GM23338 (cell line): Measurements from ENCODE around the gene FGF22. TPM values are rescaled to one million over a fixed set of nuclear protein-coding genes. Genes with fewer than 3 reads are reported as not detected.
A peak's percentile ranks its signal among the peaks of the same experiment; 100 is the strongest.

Experiments used
- ATAC-seq: fragments of 200-7000 bp; cut with Tn5 transposase; 3 replicates; pipeline ENCODE4 v1.9.1; 2020
- DNase-seq: peaks from one replicate; pipeline ENCODE4 v3.0.0-alpha.2; 2015; ENCODE audit warnings: low spot score
- H2AFZ ChIP-seq: fragments of 200-600 bp; sonication (generic); 2 replicates; pipeline ENCODE4 v1.8.0; 2016; ENCODE audit warnings: antibody characterized with exemption, mild to moderate bottlenecking, moderate library complexity
- H3F3A ChIP-seq: fragments of 200-600 bp; sonication (generic); replicated peaks from 2 replicates; pipeline ENCODE4 v1.8.0; 2017; ENCODE audit warnings: antibody characterized with exemption, mixed run types, low read depth
- H3K27ac ChIP-seq: fragments of 200-600 bp; sonication (generic); 2 replicates; pipeline ENCODE4 v1.6.1; 2016; ENCODE audit warnings: low read depth
- H3K27me3 ChIP-seq: fragments of 200-600 bp; sonication (generic); 2 replicates; pipeline ENCODE4 v1.8.0; 2016; ENCODE audit warnings: mild to moderate bottlenecking, mixed run types, moderate library complexity; ENCODE audit not compliant: insufficient read depth
- H3K36me3 ChIP-seq: fragments of 200-600 bp; sonication (generic); 2 replicates; pipeline ENCODE4 v1.8.0; 2016; ENCODE audit warnings: mild to moderate bottlenecking; ENCODE audit not compliant: insufficient read depth
- H3K4me1 ChIP-seq: fragments of 200-600 bp; sonication (generic); 2 replicates; pipeline ENCODE4 v1.8.0; 2016; ENCODE audit warnings: mild to moderate bottlenecking, moderate library complexity; ENCODE audit not compliant: insufficient read depth
- H3K4me2 ChIP-seq: fragments of 200-600 bp; sonication (generic); 2 replicates; pipeline ENCODE4 v1.7.1; 2017; ENCODE audit warnings: mixed run types
- H3K4me3 ChIP-seq: fragments of 200-600 bp; sonication (generic); 2 replicates; pipeline ENCODE4 v1.6.1; 2016; ENCODE audit warnings: mixed run types
- H3K79me2 ChIP-seq: fragments of 200-600 bp; sonication (generic); replicated peaks from 2 replicates; pipeline ENCODE4 v1.8.0; 2017; ENCODE audit warnings: mild to moderate bottlenecking; ENCODE audit not compliant: insufficient read depth
- H3K9me2 ChIP-seq: fragments of 200-600 bp; sonication (generic); 2 replicates; pipeline ENCODE4 v1.8.0; 2017; ENCODE audit not compliant: insufficient read depth
- H4K20me1 ChIP-seq: fragments of 200-600 bp; sonication (generic); replicated peaks from 2 replicates; pipeline ENCODE4 v1.8.0; 2017; ENCODE audit warnings: mild to moderate bottlenecking; ENCODE audit not compliant: insufficient read depth
- H3K27ac Mint-ChIP-seq: 2 replicates; pipeline ENCODE4 v1.8.0; 2020; ENCODE audit warnings: inconsistent platforms, mild to moderate bottlenecking, moderate library complexity, mixed read lengths
- H3K27me3 Mint-ChIP-seq: 3 replicates; pipeline ENCODE4 v1.8.0; 2022; ENCODE audit warnings: low read depth, mild to moderate bottlenecking, moderate library complexity, mixed read lengths, inconsistent platforms; ENCODE audit not compliant: insufficient read depth, poor library complexity
- H3K36me3 Mint-ChIP-seq: 3 replicates; pipeline ENCODE4 v1.8.0; 2021; ENCODE audit warnings: low read depth, mild to moderate bottlenecking, inconsistent platforms, moderate library complexity, mixed read lengths
- H3K4me1 Mint-ChIP-seq: 3 replicates; pipeline ENCODE4 v1.8.0; 2020; ENCODE audit warnings: mild to moderate bottlenecking, inconsistent platforms, mixed read lengths
- H3K4me3 Mint-ChIP-seq: 3 replicates; pipeline ENCODE4 v1.8.0; 2021; ENCODE audit warnings: moderate library complexity, mild to moderate bottlenecking, inconsistent platforms, mixed read lengths
- H3K9me3 Mint-ChIP-seq: 3 replicates; pipeline ENCODE4 v1.8.0; 2020; ENCODE audit warnings: moderate library complexity, mild to moderate bottlenecking, inconsistent platforms, mixed read lengths
- CREB1 ChIP-seq: fragments of 250-450 bp; sonication (Bioruptor Pico); IDR thresholded peaks from 2 replicates; pipeline ENCODE4 v1.5.0; 2020; ENCODE audit warnings: low read depth, mild to moderate bottlenecking, moderate library complexity
- EZH2 ChIP-seq: fragments of 200-600 bp; sonication (generic); IDR thresholded peaks from one replicate; pipeline ENCODE4 v1.8.0; 2017; ENCODE audit warnings: antibody characterized with exemption, mild to moderate bottlenecking, low read depth; ENCODE audit not compliant: unreplicated experiment
- EZH2phosphoT487 ChIP-seq: fragments of 200-600 bp; sonication (generic); IDR thresholded peaks from one replicate; pipeline ENCODE4 v1.8.1; 2018; ENCODE audit warnings: antibody characterized with exemption; ENCODE audit not compliant: unreplicated experiment
- JUNB ChIP-seq: IDR thresholded peaks from one replicate; pipeline ENCODE4 v1.6.1; 2016; ENCODE audit warnings: antibody characterized with exemption; ENCODE audit not compliant: unreplicated experiment
- NANOG ChIP-seq: IDR thresholded peaks from 2 replicates; pipeline ENCODE4 v1.6.1; 2016; ENCODE audit warnings: antibody characterized with exemption, borderline replicate concordance
- POLR2AphosphoS5 ChIP-seq: IDR thresholded peaks from 2 replicates; pipeline ENCODE4 v1.6.1; 2016; ENCODE audit warnings: antibody characterized with exemption, low read depth
- STAT1 ChIP-seq: IDR thresholded peaks from one replicate; pipeline ENCODE4 v1.6.1; 2016; ENCODE audit warnings: antibody characterized with exemption; ENCODE audit not compliant: unreplicated experiment
- ZNF114 ChIP-seq: fragments of 250-450 bp; sonication (Bioruptor Pico); IDR thresholded peaks from 2 replicates; pipeline ENCODE4 v1.5.0; 2020; ENCODE audit warnings: mild to moderate bottlenecking, moderate library complexity
- ZNF331 ChIP-seq: fragments of 250-450 bp; sonication (Bioruptor Pico); IDR thresholded peaks from 2 replicates; pipeline ENCODE4 v1.5.0; 2020; ENCODE audit warnings: low read depth, mild to moderate bottlenecking, moderate library complexity
- polyA plus RNA-seq: library from polyadenylated mRNA; unstranded; fragments of >200 nt; fragmentation: Nextera tagmentation; extraction: Ambion mirVana; gene quantifications from 2 replicates; pipeline ENCODE4 v1.2.1, GENCODE V29; 2016
- total RNA-seq: library from RNA; depleted of rRNA; stranded (reverse); fragments of >200 nt; shearing (Covaris generic); gene quantifications from 2 replicates; pipeline ENCODE4 v1.2.3, GENCODE V29; 2014
- TF ChIP-seq, protein P1 (sequence below): IDR thresholded peaks from one replicate; pipeline ENCODE4 v1.6.1; 2018; ENCODE audit warnings: antibody characterized with exemption; ENCODE audit not compliant: unreplicated experiment
- TF ChIP-seq, protein P2 (sequence below): fragments of 250-450 bp; sonication (Bioruptor Pico); IDR thresholded peaks from 2 replicates; pipeline ENCODE4 v1.5.0; 2020; ENCODE audit warnings: mild to moderate bottlenecking, moderate library complexity
- TF ChIP-seq, protein P3 (sequence below): IDR thresholded peaks from 2 replicates; pipeline ENCODE4 v1.6.1; 2016; ENCODE audit warnings: antibody characterized with exemption
- TF ChIP-seq, protein P4 (sequence below), 2 experiments: fragments of 200-600 bp in 1 of 2; sonication (generic) in 1 of 2; conservative IDR thresholded peaks; 2 replicates each; pipeline versions ENCODE4 v1.5.1 to v1.6.1; 2016 to 2017; ENCODE audit warnings: antibody characterized with exemption in 2 of 2, low read depth in 2 of 2, mild to moderate bottlenecking in 2 of 2, moderate library complexity in 1 of 2

The FGF22 gene
- total and polyA plus RNA-seq, 2 experiments from 2014 or later: 1.0 to 2.8 TPM

DNA sequence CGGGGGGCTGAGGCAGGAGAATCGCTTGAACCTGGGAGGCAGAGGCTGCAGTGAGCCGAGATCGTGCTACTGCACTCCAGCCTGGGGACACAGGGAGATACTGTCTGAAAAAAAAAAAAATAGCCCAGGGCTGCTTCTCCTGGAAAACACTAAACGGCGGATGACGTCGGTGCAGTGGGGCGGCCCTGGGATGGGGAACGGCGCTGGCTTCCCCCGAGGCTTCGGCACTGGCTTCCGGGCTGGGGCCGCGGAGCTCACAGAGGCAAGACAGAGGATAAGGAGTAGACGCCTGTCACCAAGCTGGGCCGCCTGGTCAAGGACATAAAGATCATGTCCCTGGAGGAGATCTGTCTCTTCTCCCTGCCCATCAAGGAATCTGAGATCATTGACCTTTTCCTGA is 50.5 kb downstream of the FGF22 start:
- no peak overlapping the region for H2AFZ ChIP-seq
- no peaks in the 10 kb centered on the region for H3K36me3 Mint-ChIP-seq
- no peaks in the 10 kb centered on the region for H3K9me3 Mint-ChIP-seq
- ATAC-seq (peak; percentile 19; the same call in 1 of the 3 replicates), DNase-seq (no peak)
- H4K20me1 ChIP-seq: no peaks in the 10 kb centered on the region
- H3K4me3 Mint-ChIP-seq: no peak overlapping the region
- no peaks in the 10 kb centered on the region for H3K27me3 ChIP-seq
- H3K36me3 ChIP-seq: no peaks in the 10 kb centered on the region
- H3K9me2 ChIP-seq: no peaks in the 10 kb centered on the region
- H3K4me1 ChIP-seq: no peaks in the 10 kb centered on the region
- H3F3A ChIP-seq: no peaks in the 10 kb centered on the region
- H3K4me3 ChIP-seq: no peak overlapping the region
- no peaks in the 10 kb centered on the region for H3K4me1 Mint-ChIP-seq
- no peak for TF ChIP-seq JUNB
- TF ChIP-seq, protein P1, sequence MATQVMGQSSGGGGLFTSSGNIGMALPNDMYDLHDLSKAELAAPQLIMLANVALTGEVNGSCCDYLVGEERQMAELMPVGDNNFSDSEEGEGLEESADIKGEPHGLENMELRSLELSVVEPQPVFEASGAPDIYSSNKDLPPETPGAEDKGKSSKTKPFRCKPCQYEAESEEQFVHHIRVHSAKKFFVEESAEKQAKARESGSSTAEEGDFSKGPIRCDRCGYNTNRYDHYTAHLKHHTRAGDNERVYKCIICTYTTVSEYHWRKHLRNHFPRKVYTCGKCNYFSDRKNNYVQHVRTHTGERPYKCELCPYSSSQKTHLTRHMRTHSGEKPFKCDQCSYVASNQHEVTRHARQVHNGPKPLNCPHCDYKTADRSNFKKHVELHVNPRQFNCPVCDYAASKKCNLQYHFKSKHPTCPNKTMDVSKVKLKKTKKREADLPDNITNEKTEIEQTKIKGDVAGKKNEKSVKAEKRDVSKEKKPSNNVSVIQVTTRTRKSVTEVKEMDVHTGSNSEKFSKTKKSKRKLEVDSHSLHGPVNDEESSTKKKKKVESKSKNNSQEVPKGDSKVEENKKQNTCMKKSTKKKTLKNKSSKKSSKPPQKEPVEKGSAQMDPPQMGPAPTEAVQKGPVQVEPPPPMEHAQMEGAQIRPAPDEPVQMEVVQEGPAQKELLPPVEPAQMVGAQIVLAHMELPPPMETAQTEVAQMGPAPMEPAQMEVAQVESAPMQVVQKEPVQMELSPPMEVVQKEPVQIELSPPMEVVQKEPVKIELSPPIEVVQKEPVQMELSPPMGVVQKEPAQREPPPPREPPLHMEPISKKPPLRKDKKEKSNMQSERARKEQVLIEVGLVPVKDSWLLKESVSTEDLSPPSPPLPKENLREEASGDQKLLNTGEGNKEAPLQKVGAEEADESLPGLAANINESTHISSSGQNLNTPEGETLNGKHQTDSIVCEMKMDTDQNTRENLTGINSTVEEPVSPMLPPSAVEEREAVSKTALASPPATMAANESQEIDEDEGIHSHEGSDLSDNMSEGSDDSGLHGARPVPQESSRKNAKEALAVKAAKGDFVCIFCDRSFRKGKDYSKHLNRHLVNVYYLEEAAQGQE: no peak
- TF ChIP-seq, protein P2, sequence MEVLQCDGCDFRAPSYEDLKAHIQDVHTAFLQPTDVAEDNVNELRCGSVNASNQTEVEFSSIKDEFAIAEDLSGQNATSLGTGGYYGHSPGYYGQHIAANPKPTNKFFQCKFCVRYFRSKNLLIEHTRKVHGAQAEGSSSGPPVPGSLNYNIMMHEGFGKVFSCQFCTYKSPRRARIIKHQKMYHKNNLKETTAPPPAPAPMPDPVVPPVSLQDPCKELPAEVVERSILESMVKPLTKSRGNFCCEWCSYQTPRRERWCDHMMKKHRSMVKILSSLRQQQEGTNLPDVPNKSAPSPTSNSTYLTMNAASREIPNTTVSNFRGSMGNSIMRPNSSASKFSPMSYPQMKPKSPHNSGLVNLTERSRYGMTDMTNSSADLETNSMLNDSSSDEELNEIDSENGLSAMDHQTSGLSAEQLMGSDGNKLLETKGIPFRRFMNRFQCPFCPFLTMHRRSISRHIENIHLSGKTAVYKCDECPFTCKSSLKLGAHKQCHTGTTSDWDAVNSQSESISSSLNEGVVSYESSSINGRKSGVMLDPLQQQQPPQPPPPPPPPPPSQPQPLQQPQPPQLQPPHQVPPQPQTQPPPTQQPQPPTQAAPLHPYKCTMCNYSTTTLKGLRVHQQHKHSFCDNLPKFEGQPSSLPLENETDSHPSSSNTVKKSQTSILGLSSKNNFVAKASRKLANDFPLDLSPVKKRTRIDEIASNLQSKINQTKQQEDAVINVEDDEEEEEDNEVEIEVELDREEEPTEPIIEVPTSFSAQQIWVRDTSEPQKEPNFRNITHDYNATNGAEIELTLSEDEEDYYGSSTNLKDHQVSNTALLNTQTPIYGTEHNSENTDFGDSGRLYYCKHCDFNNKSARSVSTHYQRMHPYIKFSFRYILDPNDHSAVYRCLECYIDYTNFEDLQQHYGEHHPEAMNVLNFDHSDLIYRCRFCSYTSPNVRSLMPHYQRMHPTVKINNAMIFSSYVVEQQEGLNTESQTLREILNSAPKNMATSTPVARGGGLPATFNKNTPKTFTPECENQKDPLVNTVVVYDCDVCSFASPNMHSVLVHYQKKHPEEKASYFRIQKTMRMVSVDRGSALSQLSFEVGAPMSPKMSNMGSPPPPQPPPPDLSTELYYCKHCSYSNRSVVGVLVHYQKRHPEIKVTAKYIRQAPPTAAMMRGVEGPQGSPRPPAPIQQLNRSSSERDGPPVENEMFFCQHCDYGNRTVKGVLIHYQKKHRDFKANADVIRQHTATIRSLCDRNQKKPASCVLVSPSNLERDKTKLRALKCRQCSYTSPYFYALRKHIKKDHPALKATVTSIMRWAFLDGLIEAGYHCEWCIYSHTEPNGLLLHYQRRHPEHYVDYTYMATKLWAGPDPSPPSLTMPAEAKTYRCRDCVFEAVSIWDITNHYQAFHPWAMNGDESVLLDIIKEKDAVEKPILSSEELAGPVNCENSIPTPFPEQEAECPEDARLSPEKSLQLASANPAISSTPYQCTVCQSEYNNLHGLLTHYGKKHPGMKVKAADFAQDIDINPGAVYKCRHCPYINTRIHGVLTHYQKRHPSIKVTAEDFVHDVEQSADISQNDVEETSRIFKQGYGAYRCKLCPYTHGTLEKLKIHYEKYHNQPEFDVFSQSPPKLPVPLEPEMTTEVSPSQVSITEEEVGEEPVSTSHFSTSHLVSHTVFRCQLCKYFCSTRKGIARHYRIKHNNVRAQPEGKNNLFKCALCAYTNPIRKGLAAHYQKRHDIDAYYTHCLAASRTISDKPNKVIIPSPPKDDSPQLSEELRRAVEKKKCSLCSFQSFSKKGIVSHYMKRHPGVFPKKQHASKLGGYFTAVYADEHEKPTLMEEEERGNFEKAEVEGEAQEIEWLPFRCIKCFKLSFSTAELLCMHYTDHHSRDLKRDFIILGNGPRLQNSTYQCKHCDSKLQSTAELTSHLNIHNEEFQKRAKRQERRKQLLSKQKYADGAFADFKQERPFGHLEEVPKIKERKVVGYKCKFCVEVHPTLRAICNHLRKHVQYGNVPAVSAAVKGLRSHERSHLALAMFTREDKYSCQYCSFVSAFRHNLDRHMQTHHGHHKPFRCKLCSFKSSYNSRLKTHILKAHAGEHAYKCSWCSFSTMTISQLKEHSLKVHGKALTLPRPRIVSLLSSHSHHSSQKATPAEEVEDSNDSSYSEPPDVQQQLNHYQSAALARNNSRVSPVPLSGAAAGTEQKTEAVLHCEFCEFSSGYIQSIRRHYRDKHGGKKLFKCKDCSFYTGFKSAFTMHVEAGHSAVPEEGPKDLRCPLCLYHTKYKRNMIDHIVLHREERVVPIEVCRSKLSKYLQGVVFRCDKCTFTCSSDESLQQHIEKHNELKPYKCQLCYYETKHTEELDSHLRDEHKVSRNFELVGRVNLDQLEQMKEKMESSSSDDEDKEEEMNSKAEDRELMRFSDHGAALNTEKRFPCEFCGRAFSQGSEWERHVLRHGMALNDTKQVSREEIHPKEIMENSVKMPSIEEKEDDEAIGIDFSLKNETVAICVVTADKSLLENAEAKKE (CRISPR knock-in tag): no peak
- no peak for TF ChIP-seq STAT1
- no peak for TF ChIP-seq CREB1
- no peak for TF ChIP-seq EZH2
- TF ChIP-seq, protein P3, sequence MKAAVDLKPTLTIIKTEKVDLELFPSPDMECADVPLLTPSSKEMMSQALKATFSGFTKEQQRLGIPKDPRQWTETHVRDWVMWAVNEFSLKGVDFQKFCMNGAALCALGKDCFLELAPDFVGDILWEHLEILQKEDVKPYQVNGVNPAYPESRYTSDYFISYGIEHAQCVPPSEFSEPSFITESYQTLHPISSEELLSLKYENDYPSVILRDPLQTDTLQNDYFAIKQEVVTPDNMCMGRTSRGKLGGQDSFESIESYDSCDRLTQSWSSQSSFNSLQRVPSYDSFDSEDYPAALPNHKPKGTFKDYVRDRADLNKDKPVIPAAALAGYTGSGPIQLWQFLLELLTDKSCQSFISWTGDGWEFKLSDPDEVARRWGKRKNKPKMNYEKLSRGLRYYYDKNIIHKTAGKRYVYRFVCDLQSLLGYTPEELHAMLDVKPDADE: no peak
- no peak for TF ChIP-seq POLR2AphosphoS5
- TF ChIP-seq, protein P4, sequence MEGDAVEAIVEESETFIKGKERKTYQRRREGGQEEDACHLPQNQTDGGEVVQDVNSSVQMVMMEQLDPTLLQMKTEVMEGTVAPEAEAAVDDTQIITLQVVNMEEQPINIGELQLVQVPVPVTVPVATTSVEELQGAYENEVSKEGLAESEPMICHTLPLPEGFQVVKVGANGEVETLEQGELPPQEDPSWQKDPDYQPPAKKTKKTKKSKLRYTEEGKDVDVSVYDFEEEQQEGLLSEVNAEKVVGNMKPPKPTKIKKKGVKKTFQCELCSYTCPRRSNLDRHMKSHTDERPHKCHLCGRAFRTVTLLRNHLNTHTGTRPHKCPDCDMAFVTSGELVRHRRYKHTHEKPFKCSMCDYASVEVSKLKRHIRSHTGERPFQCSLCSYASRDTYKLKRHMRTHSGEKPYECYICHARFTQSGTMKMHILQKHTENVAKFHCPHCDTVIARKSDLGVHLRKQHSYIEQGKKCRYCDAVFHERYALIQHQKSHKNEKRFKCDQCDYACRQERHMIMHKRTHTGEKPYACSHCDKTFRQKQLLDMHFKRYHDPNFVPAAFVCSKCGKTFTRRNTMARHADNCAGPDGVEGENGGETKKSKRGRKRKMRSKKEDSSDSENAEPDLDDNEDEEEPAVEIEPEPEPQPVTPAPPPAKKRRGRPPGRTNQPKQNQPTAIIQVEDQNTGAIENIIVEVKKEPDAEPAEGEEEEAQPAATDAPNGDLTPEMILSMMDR (conservative IDR thresholded peaks at IDR 0.05; ENCODE audit: low read depth in 2 of 2): no peak
- TF ChIP-seq ZNF114 (CRISPR knock-in tag): no peak
- no peak for TF ChIP-seq ZNF331 (CRISPR knock-in tag)
- TF ChIP-seq NANOG: no peak
- no peak for TF ChIP-seq EZH2phosphoT487
- H3K27ac Mint-ChIP-seq: no peak overlapping the region
- H3K79me2 ChIP-seq: no peaks in the 10 kb centered on the region
- H3K27me3 Mint-ChIP-seq: peaks cover 12% of the 10 kb centered on the region
- H3K4me2 ChIP-seq: no peak overlapping the region
- H3K27ac ChIP-seq: no peak overlapping the region
